ENCODE results near the gene SNAI3. TPM values are rescaled to one million over a fixed set of nuclear protein-coding genes. Genes with fewer than 3 reads are reported as not detected.

Gene SNAI3
- total RNA-seq, 1 experiment from 2014 or later = 9.1 TPM

DNA sequence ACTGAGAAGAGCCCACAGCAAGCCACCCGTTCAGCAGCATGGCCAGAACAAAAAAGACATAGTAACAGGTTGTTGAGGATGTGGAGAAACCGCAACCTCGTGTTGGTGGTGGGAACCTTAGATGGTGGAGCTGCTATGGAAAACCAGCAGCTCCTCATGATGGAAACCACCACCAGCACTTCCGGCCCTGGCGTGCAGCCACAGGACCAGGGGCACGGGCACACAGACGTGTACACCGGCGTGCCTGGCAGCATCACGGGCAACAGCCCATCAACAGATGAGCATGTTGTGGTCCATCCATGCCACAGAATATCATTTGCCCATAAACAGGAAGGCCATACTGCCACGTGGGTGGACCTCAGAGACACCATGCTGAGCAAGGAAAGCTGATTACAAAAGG, 31.9 kb upstream of the SNAI3 start:
- CTCF ChIA-PET = interaction anchor here (5.2 kb wide), 1 partner anchor 19 kb away, joined by 41 read pairs; no protein-coding TSS in a partner anchor
- Mint-ChIP-seq H3K36me3 (peaks cover 12% of the 10 kb centered on the region), H3K4me3 (no peak overlapping the region), H3K27me3 (ENCODE audit: low read depth) (no peaks in the 10 kb centered on the region), H3K9me3 (no peaks in the 10 kb centered on the region), H3K4me1 (no peaks in the 10 kb centered on the region), H3K27ac (no peak overlapping the region)
- TF ChIP-seq GRHL2 (CRISPR knock-in tag; IDR thresholded peaks at IDR 0.05; ENCODE audit: insufficient replicate concordance, severe bottlenecking) (no peak), ZNF396 (CRISPR knock-in tag; IDR thresholded peaks at IDR 0.05; ENCODE audit: borderline replicate concordance) (no peak), ZNF423 (CRISPR knock-in tag; IDR thresholded peaks at IDR 0.05) (no peak), KAT7 (CRISPR knock-in tag; IDR thresholded peaks at IDR 0.05; ENCODE audit: borderline replicate concordance) (no peak), SP1 (CRISPR knock-in tag; conservative IDR thresholded peaks at IDR 0.05) (no peak), MYBL2 (CRISPR knock-in tag; IDR thresholded peaks at IDR 0.05) (no peak), FOXP1 (CRISPR knock-in tag; IDR thresholded peaks at IDR 0.05; ENCODE audit: borderline replicate concordance) (no peak), IRF2 (CRISPR knock-in tag; IDR thresholded peaks at IDR 0.05; ENCODE audit: borderline replicate concordance, low read depth) (no peak), ZNF138 (CRISPR knock-in tag; conservative IDR thresholded peaks at IDR 0.05) (no peak), ESRRA (CRISPR knock-in tag; IDR thresholded peaks at IDR 0.05; ENCODE audit: borderline replicate concordance) (no peak)
- TF ChIP-seq, protein P1, sequence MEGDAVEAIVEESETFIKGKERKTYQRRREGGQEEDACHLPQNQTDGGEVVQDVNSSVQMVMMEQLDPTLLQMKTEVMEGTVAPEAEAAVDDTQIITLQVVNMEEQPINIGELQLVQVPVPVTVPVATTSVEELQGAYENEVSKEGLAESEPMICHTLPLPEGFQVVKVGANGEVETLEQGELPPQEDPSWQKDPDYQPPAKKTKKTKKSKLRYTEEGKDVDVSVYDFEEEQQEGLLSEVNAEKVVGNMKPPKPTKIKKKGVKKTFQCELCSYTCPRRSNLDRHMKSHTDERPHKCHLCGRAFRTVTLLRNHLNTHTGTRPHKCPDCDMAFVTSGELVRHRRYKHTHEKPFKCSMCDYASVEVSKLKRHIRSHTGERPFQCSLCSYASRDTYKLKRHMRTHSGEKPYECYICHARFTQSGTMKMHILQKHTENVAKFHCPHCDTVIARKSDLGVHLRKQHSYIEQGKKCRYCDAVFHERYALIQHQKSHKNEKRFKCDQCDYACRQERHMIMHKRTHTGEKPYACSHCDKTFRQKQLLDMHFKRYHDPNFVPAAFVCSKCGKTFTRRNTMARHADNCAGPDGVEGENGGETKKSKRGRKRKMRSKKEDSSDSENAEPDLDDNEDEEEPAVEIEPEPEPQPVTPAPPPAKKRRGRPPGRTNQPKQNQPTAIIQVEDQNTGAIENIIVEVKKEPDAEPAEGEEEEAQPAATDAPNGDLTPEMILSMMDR (IDR thresholded peaks at IDR 0.05) = no peak
- TF ChIP-seq, protein P2, sequence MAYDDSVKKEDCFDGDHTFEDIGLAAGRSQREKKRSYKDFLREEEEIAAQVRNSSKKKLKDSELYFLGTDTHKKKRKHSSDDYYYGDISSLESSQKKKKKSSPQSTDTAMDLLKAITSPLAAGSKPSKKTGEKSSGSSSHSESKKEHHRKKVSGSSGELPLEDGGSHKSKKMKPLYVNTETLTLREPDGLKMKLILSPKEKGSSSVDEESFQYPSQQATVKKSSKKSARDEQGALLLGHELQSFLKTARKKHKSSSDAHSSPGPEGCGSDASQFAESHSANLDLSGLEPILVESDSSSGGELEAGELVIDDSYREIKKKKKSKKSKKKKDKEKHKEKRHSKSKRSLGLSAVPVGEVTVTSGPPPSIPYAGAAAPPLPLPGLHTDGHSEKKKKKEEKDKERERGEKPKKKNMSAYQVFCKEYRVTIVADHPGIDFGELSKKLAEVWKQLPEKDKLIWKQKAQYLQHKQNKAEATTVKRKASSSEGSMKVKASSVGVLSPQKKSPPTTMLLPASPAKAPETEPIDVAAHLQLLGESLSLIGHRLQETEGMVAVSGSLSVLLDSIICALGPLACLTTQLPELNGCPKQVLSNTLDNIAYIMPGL (CRISPR knock-in tag; IDR thresholded peaks at IDR 0.05) = no peak
- TF ChIP-seq, protein P3, sequence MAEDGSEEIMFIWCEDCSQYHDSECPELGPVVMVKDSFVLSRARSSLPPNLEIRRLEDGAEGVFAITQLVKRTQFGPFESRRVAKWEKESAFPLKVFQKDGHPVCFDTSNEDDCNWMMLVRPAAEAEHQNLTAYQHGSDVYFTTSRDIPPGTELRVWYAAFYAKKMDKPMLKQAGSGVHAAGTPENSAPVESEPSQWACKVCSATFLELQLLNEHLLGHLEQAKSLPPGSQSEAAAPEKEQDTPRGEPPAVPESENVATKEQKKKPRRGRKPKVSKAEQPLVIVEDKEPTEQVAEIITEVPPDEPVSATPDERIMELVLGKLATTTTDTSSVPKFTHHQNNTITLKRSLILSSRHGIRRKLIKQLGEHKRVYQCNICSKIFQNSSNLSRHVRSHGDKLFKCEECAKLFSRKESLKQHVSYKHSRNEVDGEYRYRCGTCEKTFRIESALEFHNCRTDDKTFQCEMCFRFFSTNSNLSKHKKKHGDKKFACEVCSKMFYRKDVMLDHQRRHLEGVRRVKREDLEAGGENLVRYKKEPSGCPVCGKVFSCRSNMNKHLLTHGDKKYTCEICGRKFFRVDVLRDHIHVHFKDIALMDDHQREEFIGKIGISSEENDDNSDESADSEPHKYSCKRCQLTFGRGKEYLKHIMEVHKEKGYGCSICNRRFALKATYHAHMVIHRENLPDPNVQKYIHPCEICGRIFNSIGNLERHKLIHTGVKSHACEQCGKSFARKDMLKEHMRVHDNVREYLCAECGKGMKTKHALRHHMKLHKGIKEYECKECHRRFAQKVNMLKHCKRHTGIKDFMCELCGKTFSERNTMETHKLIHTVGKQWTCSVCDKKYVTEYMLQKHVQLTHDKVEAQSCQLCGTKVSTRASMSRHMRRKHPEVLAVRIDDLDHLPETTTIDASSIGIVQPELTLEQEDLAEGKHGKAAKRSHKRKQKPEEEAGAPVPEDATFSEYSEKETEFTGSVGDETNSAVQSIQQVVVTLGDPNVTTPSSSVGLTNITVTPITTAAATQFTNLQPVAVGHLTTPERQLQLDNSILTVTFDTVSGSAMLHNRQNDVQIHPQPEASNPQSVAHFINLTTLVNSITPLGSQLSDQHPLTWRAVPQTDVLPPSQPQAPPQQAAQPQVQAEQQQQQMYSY (CRISPR knock-in tag; IDR thresholded peaks at IDR 0.05) = no peak
- TF ChIP-seq, protein P4, sequence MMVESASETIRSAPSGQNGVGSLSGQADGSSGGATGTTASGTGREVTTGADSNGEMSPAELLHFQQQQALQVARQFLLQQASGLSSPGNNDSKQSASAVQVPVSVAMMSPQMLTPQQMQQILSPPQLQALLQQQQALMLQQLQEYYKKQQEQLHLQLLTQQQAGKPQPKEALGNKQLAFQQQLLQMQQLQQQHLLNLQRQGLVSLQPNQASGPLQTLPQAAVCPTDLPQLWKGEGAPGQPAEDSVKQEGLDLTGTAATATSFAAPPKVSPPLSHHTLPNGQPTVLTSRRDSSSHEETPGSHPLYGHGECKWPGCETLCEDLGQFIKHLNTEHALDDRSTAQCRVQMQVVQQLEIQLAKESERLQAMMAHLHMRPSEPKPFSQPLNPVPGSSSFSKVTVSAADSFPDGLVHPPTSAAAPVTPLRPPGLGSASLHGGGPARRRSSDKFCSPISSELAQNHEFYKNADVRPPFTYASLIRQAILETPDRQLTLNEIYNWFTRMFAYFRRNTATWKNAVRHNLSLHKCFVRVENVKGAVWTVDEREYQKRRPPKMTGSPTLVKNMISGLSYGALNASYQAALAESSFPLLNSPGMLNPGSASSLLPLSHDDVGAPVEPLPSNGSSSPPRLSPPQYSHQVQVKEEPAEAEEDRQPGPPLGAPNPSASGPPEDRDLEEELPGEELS (CRISPR knock-in tag; IDR thresholded peaks at IDR 0.05) = no peak
- TF ChIP-seq, protein P5, sequence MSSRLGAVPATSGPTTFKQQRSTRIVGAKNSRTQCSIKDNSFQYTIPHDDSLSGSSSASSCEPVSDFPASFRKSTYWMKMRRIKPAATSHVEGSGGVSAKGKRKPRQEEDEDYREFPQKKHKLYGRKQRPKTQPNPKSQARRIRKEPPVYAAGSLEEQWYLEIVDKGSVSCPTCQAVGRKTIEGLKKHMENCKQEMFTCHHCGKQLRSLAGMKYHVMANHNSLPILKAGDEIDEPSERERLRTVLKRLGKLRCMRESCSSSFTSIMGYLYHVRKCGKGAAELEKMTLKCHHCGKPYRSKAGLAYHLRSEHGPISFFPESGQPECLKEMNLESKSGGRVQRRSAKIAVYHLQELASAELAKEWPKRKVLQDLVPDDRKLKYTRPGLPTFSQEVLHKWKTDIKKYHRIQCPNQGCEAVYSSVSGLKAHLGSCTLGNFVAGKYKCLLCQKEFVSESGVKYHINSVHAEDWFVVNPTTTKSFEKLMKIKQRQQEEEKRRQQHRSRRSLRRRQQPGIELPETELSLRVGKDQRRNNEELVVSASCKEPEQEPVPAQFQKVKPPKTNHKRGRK (CRISPR knock-in tag; IDR thresholded peaks at IDR 0.05; ENCODE audit: borderline replicate concordance) = no peak
- TF ChIP-seq, protein P6, sequence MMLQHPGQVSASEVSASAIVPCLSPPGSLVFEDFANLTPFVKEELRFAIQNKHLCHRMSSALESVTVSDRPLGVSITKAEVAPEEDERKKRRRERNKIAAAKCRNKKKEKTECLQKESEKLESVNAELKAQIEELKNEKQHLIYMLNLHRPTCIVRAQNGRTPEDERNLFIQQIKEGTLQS (CRISPR knock-in tag; conservative IDR thresholded peaks at IDR 0.05) = no peak
- TF ChIP-seq, protein P7, sequence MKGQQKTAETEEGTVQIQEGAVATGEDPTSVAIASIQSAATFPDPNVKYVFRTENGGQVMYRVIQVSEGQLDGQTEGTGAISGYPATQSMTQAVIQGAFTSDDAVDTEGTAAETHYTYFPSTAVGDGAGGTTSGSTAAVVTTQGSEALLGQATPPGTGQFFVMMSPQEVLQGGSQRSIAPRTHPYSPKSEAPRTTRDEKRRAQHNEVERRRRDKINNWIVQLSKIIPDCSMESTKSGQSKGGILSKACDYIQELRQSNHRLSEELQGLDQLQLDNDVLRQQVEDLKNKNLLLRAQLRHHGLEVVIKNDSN (CRISPR knock-in tag; IDR thresholded peaks at IDR 0.05) = no peak
- POLR2A ChIA-PET = no interaction called here
- DNase-seq (ENCODE audit: low spot score) (no peak), ATAC-seq (no peak)
